ENCODE measurements around the gene PNPLA7.
"Not testable (repeated sequence)": the region's sequence is repeated elsewhere in the genome, so short reads cannot be mapped to it uniquely, and the experiment has no call there.

Gene PNPLA7

GRCh38 chr9:137564134-137564533, 13.9 kb upstream of the PNPLA7 start:
- ChIA-PET POLR2A (no interaction called here), CTCF (interaction anchor here (1.3 to 2.4 kb wide), 2 partner anchors 12 to 103 kb away, joined by 3 to 7 read pairs; partner anchors contain the start of gene MRPL41)
- no peak for DNase-seq
- Histone ChIP-seq H3K36me3 (ENCODE audit: control insufficient read depth in 4 of 4, insufficient read depth in 4 of 4, low read length in 3 of 4) (peaks cover 12 to 35% (median 28%) of the 10 kb centered on the region in 4 experiments), H3K4me1 (ENCODE audit: control extremely low read depth in 1 of 4, control insufficient read depth in 4 of 4, insufficient read depth in 4 of 4, low read length in 3 of 4) (peaks cover 0 to 4% (median 0%) of the 10 kb centered on the region in 4 experiments), H3K27ac (ENCODE audit: insufficient read depth in 1 of 2, low read depth in 1 of 2, low read length in 2 of 2, poor library complexity in 1 of 2, severe bottlenecking in 2 of 2) (no peak overlapping the region), H3K4me3 (ENCODE audit: control insufficient read depth in 1 of 7, extremely low read depth in 1 of 7, insufficient read depth in 4 of 7, low read depth in 2 of 7, low read length in 6 of 7) (no peak overlapping the region), H3K9me3 (ENCODE audit: control extremely low read depth in 1 of 5, control insufficient read depth in 4 of 5, insufficient read depth in 2 of 5, low read depth in 1 of 5, low read length in 4 of 5) (no peaks in the 10 kb centered on the region), H3K27me3 (replicated peaks in 2 of 5; ENCODE audit: control insufficient read depth in 4 of 5, insufficient read depth in 5 of 5, low read length in 4 of 5) (no peaks in the 10 kb centered on the region)
- WGBS (ENCODE audit: insufficient coverage) = 100% methylated on average over 6 of the region's 10 CpGs

GRCh38 chr9:137558127-137558526, 7.9 kb upstream of the PNPLA7 start:
- 100% methylated on average over 1 of the region's 4 CpGs for WGBS (ENCODE audit: insufficient coverage)
- no peak for DNase-seq
- ChIA-PET CTCF (interaction anchor here (1.7 kb wide), 1 partner anchor 24 kb away, joined by 5 read pairs; no protein-coding TSS in a partner anchor), POLR2A (no interaction called here)
- no peak overlapping the region for H3K27ac ChIP-seq (ENCODE audit: insufficient read depth in 1 of 2, low read depth in 1 of 2, low read length in 2 of 2, poor library complexity in 1 of 2, severe bottlenecking in 2 of 2)
- H3K4me3 ChIP-seq (ENCODE audit: control insufficient read depth in 1 of 7, extremely low read depth in 1 of 7, insufficient read depth in 4 of 7, low read depth in 2 of 7, low read length in 6 of 7) = no peak overlapping the region
- peaks cover 6 to 48% (median 36%) of the 10 kb centered on the region in 4 experiments for H3K36me3 ChIP-seq (ENCODE audit: control insufficient read depth in 4 of 4, insufficient read depth in 4 of 4, low read length in 3 of 4)
- no peaks in the 10 kb centered on the region for H3K4me1 ChIP-seq (ENCODE audit: control extremely low read depth in 1 of 4, control insufficient read depth in 4 of 4, insufficient read depth in 4 of 4, low read length in 3 of 4)
- H3K27me3 ChIP-seq (replicated peaks in 2 of 5; ENCODE audit: control insufficient read depth in 4 of 5, insufficient read depth in 5 of 5, low read length in 4 of 5) = no peaks in the 10 kb centered on the region
- H3K9me3 ChIP-seq (ENCODE audit: control extremely low read depth in 1 of 5, control insufficient read depth in 4 of 5, insufficient read depth in 2 of 5, low read depth in 1 of 5, low read length in 4 of 5) = no peaks in the 10 kb centered on the region

- H3K27ac ChIP-seq (ENCODE audit: insufficient read depth in 1 of 2, low read depth in 1 of 2, low read length in 2 of 2, poor library complexity in 1 of 2, severe bottlenecking in 2 of 2) = no peak overlapping the region
- H3K4me3 ChIP-seq (ENCODE audit: control insufficient read depth in 1 of 7, extremely low read depth in 1 of 7, insufficient read depth in 4 of 7, low read depth in 2 of 7, low read length in 6 of 7) = no peak overlapping the region
- no peaks in the 10 kb centered on the region for H3K9me3 ChIP-seq (ENCODE audit: control extremely low read depth in 1 of 5, control insufficient read depth in 4 of 5, insufficient read depth in 2 of 5, low read depth in 1 of 5, low read length in 4 of 5)
- POLR2A ChIA-PET = no interaction called here
- H3K27me3 ChIP-seq (replicated peaks in 2 of 5; ENCODE audit: control insufficient read depth in 4 of 5, insufficient read depth in 5 of 5, low read length in 4 of 5) = no peaks in the 10 kb centered on the region
- peaks cover 0 to 10% (median 7%) of the 10 kb centered on the region in 4 experiments for H3K4me1 ChIP-seq (ENCODE audit: control extremely low read depth in 1 of 4, control insufficient read depth in 4 of 4, insufficient read depth in 4 of 4, low read length in 3 of 4)
- H3K36me3 ChIP-seq (ENCODE audit: control insufficient read depth in 4 of 4, insufficient read depth in 4 of 4, low read length in 3 of 4) = peaks cover 6 to 46% (median 30%) of the 10 kb centered on the region in 4 experiments
- no peak for DNase-seq
- CTCF ChIA-PET = interaction anchor here (1.0 kb wide), 1 partner anchor 110 kb away, joined by 3 read pairs; no protein-coding TSS in a partner anchor
- WGBS (ENCODE audit: insufficient coverage) = 96% methylated on average over 23 of the region's 24 CpGs
Observed at GRCh38 chr9:137556069-137556838, 6.1 kb upstream of the PNPLA7 start.

- no peak overlapping the region for H3K27ac ChIP-seq (ENCODE audit: insufficient read depth in 1 of 2, low read depth in 1 of 2, low read length in 2 of 2, poor library complexity in 1 of 2, severe bottlenecking in 2 of 2)
- H3K4me1 ChIP-seq (ENCODE audit: control extremely low read depth in 1 of 4, control insufficient read depth in 4 of 4, insufficient read depth in 4 of 4, low read length in 3 of 4) = peaks cover under 1 to 16% (median 9%) of the 10 kb centered on the region in 4 experiments
- H3K4me3 ChIP-seq (ENCODE audit: control insufficient read depth in 1 of 7, extremely low read depth in 1 of 7, insufficient read depth in 4 of 7, low read depth in 2 of 7, low read length in 6 of 7) = no peak overlapping the region
- ChIA-PET CTCF (no interaction called here), POLR2A (no interaction called here)
- no peaks in the 10 kb centered on the region for H3K27me3 ChIP-seq (replicated peaks in 2 of 5; ENCODE audit: control insufficient read depth in 4 of 5, insufficient read depth in 5 of 5, low read length in 4 of 5)
- peaks cover 6 to 42% (median 28%) of the 10 kb centered on the region in 4 experiments for H3K36me3 ChIP-seq (ENCODE audit: control insufficient read depth in 4 of 4, insufficient read depth in 4 of 4, low read length in 3 of 4)
- 94% methylated on average over 10 of the region's 10 CpGs for whole genome bisulfite sequencing (ENCODE audit: insufficient coverage)
- no peak for DNase-seq
- no peaks in the 10 kb centered on the region for H3K9me3 ChIP-seq (ENCODE audit: control extremely low read depth in 1 of 5, control insufficient read depth in 4 of 5, insufficient read depth in 2 of 5, low read depth in 1 of 5, low read length in 4 of 5)
Observed at GRCh38 chr9:137555179-137555578, 5.0 kb upstream of the PNPLA7 start.

- Histone ChIP-seq H3K4me3 (ENCODE audit: control insufficient read depth in 1 of 7, extremely low read depth in 1 of 7, insufficient read depth in 4 of 7, low read depth in 2 of 7, low read length in 6 of 7) (no peak overlapping the region), H3K36me3 (ENCODE audit: control insufficient read depth in 4 of 4, insufficient read depth in 4 of 4, low read length in 3 of 4) (peaks cover 4 to 39% (median 22%) of the 10 kb centered on the region in 4 experiments), H3K9me3 (ENCODE audit: control extremely low read depth in 1 of 5, control insufficient read depth in 4 of 5, insufficient read depth in 2 of 5, low read depth in 1 of 5, low read length in 4 of 5) (no peaks in the 10 kb centered on the region), H3K4me1 (ENCODE audit: control extremely low read depth in 1 of 4, control insufficient read depth in 4 of 4, insufficient read depth in 4 of 4, low read length in 3 of 4) (peaks cover 2 to 23% (median 17%) of the 10 kb centered on the region in 4 experiments), H3K27ac (ENCODE audit: insufficient read depth in 1 of 2, low read depth in 1 of 2, low read length in 2 of 2, poor library complexity in 1 of 2, severe bottlenecking in 2 of 2) (no peak overlapping the region), H3K27me3 (replicated peaks in 2 of 5; ENCODE audit: control insufficient read depth in 4 of 5, insufficient read depth in 5 of 5, low read length in 4 of 5) (no peaks in the 10 kb centered on the region)
- DNase-seq = no peak
- ChIA-PET CTCF (interaction anchor here (0.6 kb wide), 1 partner anchor 66 kb away, joined by 3 read pairs; no protein-coding TSS in a partner anchor), POLR2A (no interaction called here)
- no CpG with 5 or more reads among the region's 1 CpG for WGBS (ENCODE audit: insufficient coverage)
Observed at GRCh38 chr9:137554349-137554748, 4.1 kb upstream of the PNPLA7 start.

- WGBS (ENCODE audit: insufficient coverage) = 99% methylated on average over 6 of the region's 10 CpGs
- H3K27ac ChIP-seq (ENCODE audit: insufficient read depth in 1 of 2, low read depth in 1 of 2, low read length in 2 of 2, poor library complexity in 1 of 2, severe bottlenecking in 2 of 2); H3K9me3 ChIP-seq (ENCODE audit: control extremely low read depth in 1 of 5, control insufficient read depth in 4 of 5, insufficient read depth in 2 of 5, low read depth in 1 of 5, low read length in 4 of 5); H3K27me3 ChIP-seq (replicated peaks in 2 of 5; ENCODE audit: control insufficient read depth in 4 of 5, insufficient read depth in 5 of 5, low read length in 4 of 5); H3K4me3 ChIP-seq (ENCODE audit: control insufficient read depth in 1 of 7, extremely low read depth in 1 of 7, insufficient read depth in 4 of 7, low read depth in 2 of 7, low read length in 6 of 7); DNase-seq; POLR2A ChIA-PET: not testable (repeated sequence)
- H3K36me3 ChIP-seq (ENCODE audit: control insufficient read depth in 4 of 4, insufficient read depth in 4 of 4, low read length in 3 of 4) = peaks cover 4 to 38% (median 21%) of the 10 kb centered on the region in 4 experiments
- peaks cover 2 to 23% (median 19%) of the 10 kb centered on the region in 4 experiments for H3K4me1 ChIP-seq (ENCODE audit: control extremely low read depth in 1 of 4, control insufficient read depth in 4 of 4, insufficient read depth in 4 of 4, low read length in 3 of 4)
- CTCF ChIA-PET = interaction anchor here (0.6 kb wide), 1 partner anchor 67 kb away, joined by 3 read pairs; no protein-coding TSS in a partner anchor
Observed at GRCh38 chr9:137553654-137554053, 3.5 kb upstream of the PNPLA7 start.

All from common myeloid progenitor, CD34-positive (primary cell).